Sigmoid colon (tissue), 4 donors: ENCODE measurements around the gene SLC25A20.
"Not testable (repeated sequence)": the region's sequence is repeated elsewhere in the genome, so short reads cannot be mapped to it uniquely, and the experiment has no call there.

Experiments
- EP300 ChIP-seq, 4 donors: sonication (generic); formaldehyde crosslinking; IDR thresholded peaks; one replicate each; pipeline ENCODE4 v1.6.1; 2017; ENCODE audit warnings: antibody characterized with exemption in 4 of 4
- POLR2A ChIP-seq, 2 donors: fragments of 450-650 bp; IDR thresholded peaks; one replicate each; pipeline ENCODE4 v1.6.1; 2016; ENCODE audit warnings: antibody characterized with exemption in 2 of 2, mild to moderate bottlenecking in 2 of 2, moderate library complexity in 2 of 2
- POLR2AphosphoS5 ChIP-seq, 4 donors: sonication (generic); formaldehyde crosslinking; IDR thresholded peaks; one replicate each; pipeline ENCODE4 v1.6.1; 2017; ENCODE audit warnings: antibody characterized with exemption in 4 of 4
- TF ChIP-seq, protein P1 (sequence below), 4 experiments: fragments of 450-650 bp in 3 of 4; fragments of 200-600 bp in 1 of 4; IDR thresholded peaks; one replicate each; pipeline ENCODE4 v1.5.1; 2016 to 2019; ENCODE audit warnings: antibody characterized with exemption in 4 of 4, mild to moderate bottlenecking in 3 of 4, moderate library complexity in 2 of 4

DNA sequence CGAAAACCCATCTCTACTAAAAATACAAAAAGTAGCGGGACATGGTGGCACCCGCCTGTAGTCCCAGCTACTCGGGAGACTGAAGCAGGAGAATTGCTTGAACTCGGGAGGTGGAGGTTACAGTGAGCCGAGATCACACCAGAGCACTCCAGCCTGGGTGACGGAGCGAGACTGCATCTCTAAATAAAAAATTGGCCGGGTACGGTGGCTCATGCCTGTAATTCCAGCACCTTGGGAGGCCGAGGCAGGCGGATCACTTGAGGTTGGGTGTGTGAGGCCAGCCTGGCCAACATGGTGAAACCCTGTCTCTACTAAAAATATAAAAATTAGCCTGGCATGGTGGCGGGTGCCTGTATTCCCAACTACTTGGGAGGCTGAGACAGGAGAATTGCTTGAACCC lies 8.3 kb upstream of the SLC25A20 start:
- TF ChIP-seq, protein P1, sequence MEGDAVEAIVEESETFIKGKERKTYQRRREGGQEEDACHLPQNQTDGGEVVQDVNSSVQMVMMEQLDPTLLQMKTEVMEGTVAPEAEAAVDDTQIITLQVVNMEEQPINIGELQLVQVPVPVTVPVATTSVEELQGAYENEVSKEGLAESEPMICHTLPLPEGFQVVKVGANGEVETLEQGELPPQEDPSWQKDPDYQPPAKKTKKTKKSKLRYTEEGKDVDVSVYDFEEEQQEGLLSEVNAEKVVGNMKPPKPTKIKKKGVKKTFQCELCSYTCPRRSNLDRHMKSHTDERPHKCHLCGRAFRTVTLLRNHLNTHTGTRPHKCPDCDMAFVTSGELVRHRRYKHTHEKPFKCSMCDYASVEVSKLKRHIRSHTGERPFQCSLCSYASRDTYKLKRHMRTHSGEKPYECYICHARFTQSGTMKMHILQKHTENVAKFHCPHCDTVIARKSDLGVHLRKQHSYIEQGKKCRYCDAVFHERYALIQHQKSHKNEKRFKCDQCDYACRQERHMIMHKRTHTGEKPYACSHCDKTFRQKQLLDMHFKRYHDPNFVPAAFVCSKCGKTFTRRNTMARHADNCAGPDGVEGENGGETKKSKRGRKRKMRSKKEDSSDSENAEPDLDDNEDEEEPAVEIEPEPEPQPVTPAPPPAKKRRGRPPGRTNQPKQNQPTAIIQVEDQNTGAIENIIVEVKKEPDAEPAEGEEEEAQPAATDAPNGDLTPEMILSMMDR (IDR thresholded peaks at IDR 0.05): not testable (repeated sequence)
- TF ChIP-seq POLR2A, POLR2AphosphoS5, EP300 (IDR thresholded peaks at IDR 0.05): not testable (repeated sequence)
